COR-L47 (cell line): ENCODE measurements around the gene BSG.

Experiments used
- DNase-seq: peaks from one replicate; lab custom pipeline; 2025; lab: John Stamatoyannopoulos, UW

Gene BSG

GRCh38 chr19:540867-541637 lies 31.3 kb upstream of the BSG start:
- no peak for DNase-seq

GRCh38 chr19:541699-542098 lies 30.7 kb upstream of the BSG start:
- no peak for DNase-seq

- DNase-seq = no peak
These were observed 30.1 kb upstream of the BSG start for GRCh38 chr19:542173-542866.

GRCh38 chr19:543910-544608 lies 28.3 kb upstream of the BSG start, which contains the start of gene GZMM:
TSS of gene GZMM (plus strand) at chr19:544053. CDS start at chr19:544072, 19 bp downstream.
- no peak for DNase-seq

- no peak for DNase-seq
These were observed 25.3 kb upstream of the BSG start for GRCh38 chr19:547117-547516.

- DNase-seq = no peak
These were observed 24.3 kb upstream of the BSG start for GRCh38 chr19:547836-548720.

- DNase-seq = no peak
These were observed 23.2 kb upstream of the BSG start for GRCh38 chr19:548886-549830.

GRCh38 chr19:554817-555216 lies 17.6 kb upstream of the BSG start:
- DNase-seq = no peak

- no peak for DNase-seq
These were observed 17.0 kb upstream of the BSG start for GRCh38 chr19:555474-555808.

GRCh38 chr19:556611-557382 lies 15.6 kb upstream of the BSG start:
- no peak for DNase-seq

GRCh38 chr19:558770-559439 lies 13.5 kb upstream of the BSG start:
- DNase-seq = no peak

- no peak for DNase-seq
These were observed 12.3 kb upstream of the BSG start for GRCh38 chr19:560121-560520.

- DNase-seq = no peak
These were observed 6.0 kb upstream of the BSG start for GRCh38 chr19:566403-566802.

- DNase-seq = no peak
These were observed 5.6 kb upstream of the BSG start for GRCh38 chr19:566844-567243.

GRCh38 chr19:567296-567900 lies 5.0 kb upstream of the BSG start:
- DNase-seq = no peak

- DNase-seq = no peak
These were observed 2.1 kb upstream of the BSG start for GRCh38 chr19:570251-570686.

GRCh38 chr19:570937-571565 lies 1.3 kb upstream of the BSG start:
- peak; percentile 73 for DNase-seq

GRCh38 chr19:571566-571974 lies 826 bp upstream of the BSG start:
- DNase-seq = no peak
